Superior temporal gyrus (tissue), 1 donor: ENCODE measurements around the gene KRTAP5-4.
"Not testable (repeated sequence)": the region's sequence is repeated elsewhere in the genome, so short reads cannot be mapped to it uniquely, and the experiment has no call there.

ENCODE experiments used
- DNase-seq: peaks from one replicate; pipeline ENCODE4 v3.0.0-alpha.2; 2016; ENCODE audit errors: extremely low spot score

Gene KRTAP5-4

GRCh38 chr11:1637628-1638027, 15.7 kb upstream of the KRTAP5-4 start:
- peak; percentile 10 for DNase-seq

GRCh38 chr11:1636291-1636950, 14.5 kb upstream of the KRTAP5-4 start:
- no peak for DNase-seq

GRCh38 chr11:1633864-1634263, 11.9 kb upstream of the KRTAP5-4 start:
- DNase-seq, result no peak

- no peak for DNase-seq
Measured at GRCh38 chr11:1632053-1632714, 10.2 kb upstream of the KRTAP5-4 start.

- no peak for DNase-seq
Measured at GRCh38 chr11:1631066-1631568, 9.2 kb upstream of the KRTAP5-4 start.

- no peak for DNase-seq
Measured at GRCh38 chr11:1630271-1630670, 8.3 kb upstream of the KRTAP5-4 start.

GRCh38 chr11:1629326-1630185, 7.6 kb upstream of the KRTAP5-4 start, which contains the start of gene KRTAP5-5:
KRTAP5-5 (plus strand) TSS chr11:1629775; CDS start chr11:1629841, 66 bp downstream.
- no peak for DNase-seq

- peak; percentile 59 for DNase-seq
Measured at GRCh38 chr11:1628506-1629325, 6.8 kb upstream of the KRTAP5-4 start.

GRCh38 chr11:1625541-1625940, 3.6 kb upstream of the KRTAP5-4 start:
- DNase-seq, result no peak

GRCh38 chr11:1624621-1625020, 2.7 kb upstream of the KRTAP5-4 start:
- no peak for DNase-seq

GRCh38 chr11:1623716-1624115, 1.8 kb upstream of the KRTAP5-4 start:
- no peak for DNase-seq

- DNase-seq, result no peak
Measured at GRCh38 chr11:1619449-1619848, 2.5 kb downstream of the KRTAP5-4 start.

GRCh38 chr11:1618231-1618630, 3.7 kb downstream of the KRTAP5-4 start:
- no peak for DNase-seq

GRCh38 chr11:1608363-1608762, 13.6 kb downstream of the KRTAP5-4 start, which contains the start of gene KRTAP5-3:
KRTAP5-3 (minus strand) TSS chr11:1608463; CDS start chr11:1608385, 78 bp downstream.
- DNase-seq, result no peak

- DNase-seq, result not testable (repeated sequence)
Measured at GRCh38 chr11:1607901-1608300, 14.0 kb downstream of the KRTAP5-4 start.

GRCh38 chr11:1607156-1607845, 14.6 kb downstream of the KRTAP5-4 start:
- DNase-seq, result not testable (repeated sequence)

GRCh38 chr11:1605923-1606322, 16.0 kb downstream of the KRTAP5-4 start:
- DNase-seq, result not testable (repeated sequence)

- no peak for DNase-seq
Measured at GRCh38 chr11:1604711-1605110, 17.2 kb downstream of the KRTAP5-4 start.

- DNase-seq, result no peak
Measured at GRCh38 chr11:1604181-1604580, 17.8 kb downstream of the KRTAP5-4 start.

- no peak for DNase-seq
Measured at GRCh38 chr11:1603629-1604028, 18.3 kb downstream of the KRTAP5-4 start.

GRCh38 chr11:1601663-1602062, 20.3 kb downstream of the KRTAP5-4 start:
- DNase-seq, result not testable (repeated sequence)
